ENCODE measurements around the gene AQP11.

Gene AQP11

DNA sequence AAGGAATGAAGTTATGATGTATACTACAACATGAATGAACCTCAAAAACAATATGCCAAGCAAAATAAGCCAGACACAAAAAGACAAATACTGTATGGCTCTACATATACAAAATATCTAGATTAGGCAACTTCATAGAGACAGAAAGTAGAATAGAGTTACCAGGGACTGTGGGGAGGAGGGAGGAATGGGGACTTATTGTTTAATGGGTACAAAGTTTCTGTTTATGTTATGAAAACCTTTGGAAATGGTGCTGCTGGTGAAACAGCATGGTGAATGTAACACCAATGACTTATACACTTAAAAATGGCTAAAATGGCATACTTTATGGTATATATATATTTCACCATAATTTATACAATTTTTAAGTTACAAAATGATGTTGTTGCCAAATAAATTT lies 4.1 kb downstream of the AQP11 start:
- TF ChIP-seq, protein P1, sequence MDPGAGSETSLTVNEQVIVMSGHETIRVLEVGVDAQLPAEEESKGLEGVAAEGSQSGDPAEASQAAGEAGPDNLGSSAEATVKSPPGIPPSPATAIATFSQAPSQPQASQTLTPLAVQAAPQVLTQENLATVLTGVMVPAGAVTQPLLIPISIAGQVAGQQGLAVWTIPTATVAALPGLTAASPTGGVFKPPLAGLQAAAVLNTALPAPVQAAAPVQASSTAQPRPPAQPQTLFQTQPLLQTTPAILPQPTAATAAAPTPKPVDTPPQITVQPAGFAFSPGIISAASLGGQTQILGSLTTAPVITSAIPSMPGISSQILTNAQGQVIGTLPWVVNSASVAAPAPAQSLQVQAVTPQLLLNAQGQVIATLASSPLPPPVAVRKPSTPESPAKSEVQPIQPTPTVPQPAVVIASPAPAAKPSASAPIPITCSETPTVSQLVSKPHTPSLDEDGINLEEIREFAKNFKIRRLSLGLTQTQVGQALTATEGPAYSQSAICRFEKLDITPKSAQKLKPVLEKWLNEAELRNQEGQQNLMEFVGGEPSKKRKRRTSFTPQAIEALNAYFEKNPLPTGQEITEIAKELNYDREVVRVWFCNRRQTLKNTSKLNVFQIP (CRISPR knock-in tag; IDR thresholded peaks at IDR 0.05; ENCODE audit: borderline replicate concordance, low read depth), result no peak
- TF ChIP-seq TCF4 (CRISPR knock-in tag; IDR thresholded peaks at IDR 0.05; ENCODE audit: borderline replicate concordance) (no peak), ZFP3 (CRISPR knock-in tag; IDR thresholded peaks at IDR 0.05) (no peak), SNAI2 (CRISPR knock-in tag; IDR thresholded peaks at IDR 0.05) (no peak), PPARA (CRISPR knock-in tag; IDR thresholded peaks at IDR 0.05; ENCODE audit: borderline replicate concordance) (no peak)
- TF ChIP-seq, protein P2, sequence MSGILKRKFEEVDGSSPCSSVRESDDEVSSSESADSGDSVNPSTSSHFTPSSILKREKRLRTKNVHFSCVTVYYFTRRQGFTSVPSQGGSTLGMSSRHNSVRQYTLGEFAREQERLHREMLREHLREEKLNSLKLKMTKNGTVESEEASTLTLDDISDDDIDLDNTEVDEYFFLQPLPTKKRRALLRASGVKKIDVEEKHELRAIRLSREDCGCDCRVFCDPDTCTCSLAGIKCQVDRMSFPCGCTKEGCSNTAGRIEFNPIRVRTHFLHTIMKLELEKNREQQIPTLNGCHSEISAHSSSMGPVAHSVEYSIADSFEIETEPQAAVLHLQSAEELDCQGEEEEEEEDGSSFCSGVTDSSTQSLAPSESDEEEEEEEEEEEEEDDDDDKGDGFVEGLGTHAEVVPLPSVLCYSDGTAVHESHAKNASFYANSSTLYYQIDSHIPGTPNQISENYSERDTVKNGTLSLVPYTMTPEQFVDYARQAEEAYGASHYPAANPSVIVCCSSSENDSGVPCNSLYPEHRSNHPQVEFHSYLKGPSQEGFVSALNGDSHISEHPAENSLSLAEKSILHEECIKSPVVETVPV (CRISPR knock-in tag; IDR thresholded peaks at IDR 0.05), result no peak
- ATAC-seq, result no peak

DNA sequence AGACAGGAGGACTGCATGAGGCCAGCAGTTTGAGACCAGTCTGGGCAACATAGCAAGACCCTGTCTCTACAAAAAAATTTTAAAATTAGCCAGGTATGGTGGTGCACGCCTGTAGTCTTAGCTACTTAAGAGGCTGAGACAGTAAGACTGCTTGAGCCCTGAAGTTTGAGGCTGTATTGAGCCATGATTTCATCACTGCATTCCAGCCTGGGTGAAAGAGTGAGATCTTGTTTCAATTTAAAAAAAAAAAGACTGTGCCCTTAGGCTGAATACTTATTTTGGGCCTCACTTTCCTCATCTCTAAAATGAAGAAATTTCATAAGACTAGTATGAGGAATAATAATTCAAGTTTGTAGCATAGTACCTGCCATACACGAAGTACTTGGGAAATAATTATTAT lies 6.9 kb downstream of the AQP11 start:
- ATAC-seq, result no peak
- no peak for TF ChIP-seq BACH2 (CRISPR knock-in tag; IDR thresholded peaks at IDR 0.05; ENCODE audit: borderline replicate concordance)
- no peak for TF ChIP-seq ZNF565 (CRISPR knock-in tag; conservative IDR thresholded peaks at IDR 0.05; ENCODE audit: low read depth)
- no peak for TF ChIP-seq ZFP3 (CRISPR knock-in tag; IDR thresholded peaks at IDR 0.05)
- TF ChIP-seq OSR1 (CRISPR knock-in tag; IDR thresholded peaks at IDR 0.05), result no peak
- no peak for TF ChIP-seq ZNF8 (CRISPR knock-in tag; IDR thresholded peaks at IDR 0.05)
- TF ChIP-seq, protein P2 (CRISPR knock-in tag; IDR thresholded peaks at IDR 0.05), result no peak
- TF ChIP-seq, protein P1 (CRISPR knock-in tag; IDR thresholded peaks at IDR 0.05; ENCODE audit: borderline replicate concordance, low read depth), result no peak
- no peak for TF ChIP-seq ZNF70 (CRISPR knock-in tag; IDR thresholded peaks at IDR 0.05)
- no peak for TF ChIP-seq ARNTL (CRISPR knock-in tag; IDR thresholded peaks at IDR 0.05; ENCODE audit: borderline replicate concordance, low read depth)
- no peak for TF ChIP-seq GLIS3 (CRISPR knock-in tag; IDR thresholded peaks at IDR 0.05)
- no peak for TF ChIP-seq RARB (CRISPR knock-in tag; IDR thresholded peaks at IDR 0.05)
- TF ChIP-seq, protein P3, sequence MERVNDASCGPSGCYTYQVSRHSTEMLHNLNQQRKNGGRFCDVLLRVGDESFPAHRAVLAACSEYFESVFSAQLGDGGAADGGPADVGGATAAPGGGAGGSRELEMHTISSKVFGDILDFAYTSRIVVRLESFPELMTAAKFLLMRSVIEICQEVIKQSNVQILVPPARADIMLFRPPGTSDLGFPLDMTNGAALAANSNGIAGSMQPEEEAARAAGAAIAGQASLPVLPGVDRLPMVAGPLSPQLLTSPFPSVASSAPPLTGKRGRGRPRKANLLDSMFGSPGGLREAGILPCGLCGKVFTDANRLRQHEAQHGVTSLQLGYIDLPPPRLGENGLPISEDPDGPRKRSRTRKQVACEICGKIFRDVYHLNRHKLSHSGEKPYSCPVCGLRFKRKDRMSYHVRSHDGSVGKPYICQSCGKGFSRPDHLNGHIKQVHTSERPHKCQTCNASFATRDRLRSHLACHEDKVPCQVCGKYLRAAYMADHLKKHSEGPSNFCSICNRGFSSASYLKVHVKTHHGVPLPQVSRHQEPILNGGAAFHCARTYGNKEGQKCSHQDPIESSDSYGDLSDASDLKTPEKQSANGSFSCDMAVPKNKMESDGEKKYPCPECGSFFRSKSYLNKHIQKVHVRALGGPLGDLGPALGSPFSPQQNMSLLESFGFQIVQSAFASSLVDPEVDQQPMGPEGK (CRISPR knock-in tag; IDR thresholded peaks at IDR 0.05; ENCODE audit: borderline replicate concordance), result no peak
- no peak for TF ChIP-seq PPARA (CRISPR knock-in tag; IDR thresholded peaks at IDR 0.05; ENCODE audit: borderline replicate concordance)
- TF ChIP-seq CSDC2 (CRISPR knock-in tag; IDR thresholded peaks at IDR 0.05), result no peak

DNA sequence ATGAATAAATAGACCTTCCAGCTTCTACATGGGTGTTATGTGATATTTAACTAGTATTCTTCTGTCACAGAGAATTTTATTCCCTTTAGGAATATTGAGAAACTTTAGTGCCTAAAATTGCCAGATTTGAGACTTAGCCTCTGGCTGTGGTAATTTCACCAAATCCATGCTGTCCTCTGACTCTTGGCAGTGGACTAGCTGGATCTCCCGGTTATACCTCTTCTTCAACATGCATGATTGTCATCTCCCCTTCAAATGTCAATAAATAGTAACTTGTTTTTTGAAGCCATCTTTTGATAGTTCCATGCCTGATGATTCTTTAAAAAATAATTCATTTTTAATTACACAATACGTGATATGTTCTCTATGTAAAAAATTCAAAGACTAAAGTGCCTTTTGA lies 8.4 kb downstream of the AQP11 start:
- TF ChIP-seq ISL1 (CRISPR knock-in tag; IDR thresholded peaks at IDR 0.05) (no peak), TOX (CRISPR knock-in tag; IDR thresholded peaks at IDR 0.05; ENCODE audit: borderline replicate concordance) (no peak), PPARA (CRISPR knock-in tag; IDR thresholded peaks at IDR 0.05; ENCODE audit: borderline replicate concordance) (no peak), RARB (CRISPR knock-in tag; IDR thresholded peaks at IDR 0.05) (no peak), ZNF565 (CRISPR knock-in tag; conservative IDR thresholded peaks at IDR 0.05; ENCODE audit: low read depth) (no peak)
- TF ChIP-seq, protein P3 (CRISPR knock-in tag; IDR thresholded peaks at IDR 0.05; ENCODE audit: borderline replicate concordance), result no peak
- no peak for ATAC-seq
